ENCODE data around the gene ACTR5. TPM values are rescaled to one million over a fixed set of nuclear protein-coding genes. Genes with fewer than 3 reads are reported as not detected.

The ACTR5 gene
- total and polyA plus RNA-seq, 2 donors (not counting 3 experiments of a cell fraction or from before 2014, with no cell fraction given): 8.8 to 11.3 TPM

DNA sequence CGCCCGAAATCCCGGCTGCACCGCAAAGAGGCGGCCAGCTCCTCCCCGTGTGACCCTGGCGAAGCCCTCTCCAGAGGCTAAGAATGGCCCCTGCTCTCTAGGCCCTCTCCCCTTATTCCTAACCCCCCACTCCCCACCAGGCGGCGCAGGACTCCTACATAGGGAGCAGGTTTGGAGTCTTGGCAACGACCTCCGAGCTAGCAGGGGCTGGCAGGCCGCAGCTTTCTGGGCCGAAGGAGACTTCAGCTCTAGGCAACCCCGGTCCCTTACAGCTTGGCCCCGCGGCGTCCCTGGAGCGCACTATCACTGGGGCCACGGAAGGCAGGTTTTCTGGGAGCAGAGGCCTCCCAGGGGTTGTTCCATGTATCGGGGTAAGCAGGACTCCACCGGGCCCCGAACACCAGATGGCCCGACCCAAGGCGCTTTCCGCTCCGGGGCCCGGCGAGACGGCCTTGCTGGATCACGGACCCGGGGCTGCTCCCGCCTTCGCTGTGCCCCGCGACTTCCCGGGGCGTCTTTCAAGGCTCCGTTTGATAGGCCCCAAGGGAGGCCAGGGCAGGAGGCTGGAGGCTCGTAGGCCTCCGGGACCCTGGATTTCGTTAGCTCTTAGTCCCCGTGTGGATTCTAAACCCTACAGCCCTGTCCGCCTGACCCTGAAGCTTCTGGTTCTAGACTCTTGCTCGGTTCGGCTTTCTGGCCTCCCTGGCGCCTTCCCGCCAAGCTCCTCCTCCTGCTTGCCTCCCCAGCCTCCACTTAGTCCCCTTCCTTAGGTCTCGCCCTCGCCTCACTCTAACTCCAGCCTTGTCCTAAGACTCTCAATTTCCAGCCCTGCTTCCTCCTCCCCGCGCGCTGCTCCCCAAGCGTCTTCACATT, 22.1 kb upstream of the ACTR5 start:
- no peak overlapping the region for H2AFZ ChIP-seq (ENCODE audit: low read depth, low read length)
- intact Hi-C loops (cut with micrococcal nuclease) (loop anchor here (1.0 to 2.0 kb wide), 7 partner anchors 25 to 323 kb away; partner anchors contain the start of gene PPP1R16B), dilution Hi-C loops (cut with MboI; ENCODE audit: extremely low pct_ligation_motif_present, low sequenced_read_pairs) (no loop called here)
- TF ChIP-seq FOS (IDR thresholded peaks at IDR 0.05; ENCODE audit: borderline replicate concordance, insufficient read depth, low read length): no peak
- TF ChIP-seq, protein P1, sequence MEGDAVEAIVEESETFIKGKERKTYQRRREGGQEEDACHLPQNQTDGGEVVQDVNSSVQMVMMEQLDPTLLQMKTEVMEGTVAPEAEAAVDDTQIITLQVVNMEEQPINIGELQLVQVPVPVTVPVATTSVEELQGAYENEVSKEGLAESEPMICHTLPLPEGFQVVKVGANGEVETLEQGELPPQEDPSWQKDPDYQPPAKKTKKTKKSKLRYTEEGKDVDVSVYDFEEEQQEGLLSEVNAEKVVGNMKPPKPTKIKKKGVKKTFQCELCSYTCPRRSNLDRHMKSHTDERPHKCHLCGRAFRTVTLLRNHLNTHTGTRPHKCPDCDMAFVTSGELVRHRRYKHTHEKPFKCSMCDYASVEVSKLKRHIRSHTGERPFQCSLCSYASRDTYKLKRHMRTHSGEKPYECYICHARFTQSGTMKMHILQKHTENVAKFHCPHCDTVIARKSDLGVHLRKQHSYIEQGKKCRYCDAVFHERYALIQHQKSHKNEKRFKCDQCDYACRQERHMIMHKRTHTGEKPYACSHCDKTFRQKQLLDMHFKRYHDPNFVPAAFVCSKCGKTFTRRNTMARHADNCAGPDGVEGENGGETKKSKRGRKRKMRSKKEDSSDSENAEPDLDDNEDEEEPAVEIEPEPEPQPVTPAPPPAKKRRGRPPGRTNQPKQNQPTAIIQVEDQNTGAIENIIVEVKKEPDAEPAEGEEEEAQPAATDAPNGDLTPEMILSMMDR (IDR thresholded peaks at IDR 0.05; ENCODE audit: extremely low read depth in 1 of 2, insufficient read depth in 1 of 2, low read depth in 1 of 2, low read length in 2 of 2): peak; percentile 64 to 77
- TF ChIP-seq EZH2 (IDR thresholded peaks at IDR 0.05; ENCODE audit: borderline replicate concordance, low read depth, low read length, severe bottlenecking): peak; percentile 13
- CTCF ChIA-PET: interaction anchor here (0.6 to 4.5 kb wide), 30 partner anchors 7 to 324 kb away, joined by 3 to 37 read pairs (median 4); partner anchors contain the start of genes DHX35 and FAM83D
- no peak overlapping the region for H3K4me2 ChIP-seq (ENCODE audit: insufficient read depth, low read length)
- POLR2A ChIA-PET: no interaction called here
- H3K9ac ChIP-seq (replicated peaks; ENCODE audit: extremely low read depth, insufficient read depth, low read length): no peak overlapping the region
- FAIRE-seq: no peak
- no TSS peak for BruUV-seq (replicated peaks)
- no peaks in the 10 kb centered on the region for H3K36me3 ChIP-seq (ENCODE audit: control insufficient read depth in 2 of 2, extremely low read depth in 1 of 2, insufficient read depth in 2 of 2, low read length in 2 of 2)
- peaks cover 3% of the 10 kb centered on the region for H3K4me1 ChIP-seq (ENCODE audit: control insufficient read depth, extremely low read depth, insufficient read depth, low read length)
- H3K27me3 ChIP-seq (ENCODE audit: control insufficient read depth in 2 of 2, insufficient read depth in 2 of 2, low read length in 2 of 2): peaks cover 93 to 98% of the 10 kb centered on the region in 2 experiments
- no peak overlapping the region for H3K4me3 ChIP-seq (replicated peaks in 1 of 3; ENCODE audit: insufficient read depth in 1 of 3, low read depth in 1 of 3, low read length in 3 of 3)
- no peaks in the 10 kb centered on the region for H3K9me3 ChIP-seq (replicated peaks; ENCODE audit: control insufficient read depth, insufficient read depth, low read length)
- no peaks in the 10 kb centered on the region for H4K20me1 ChIP-seq (replicated peaks; ENCODE audit: control insufficient read depth, extremely low read depth, insufficient read depth, low read length)
- peak; percentile 39 for DNase-seq (ENCODE audit: low read depth, low spot score)
- no peaks in the 10 kb centered on the region for H3K9me1 ChIP-seq (replicated peaks; ENCODE audit: control insufficient read depth, extremely low read depth, insufficient read depth, low read length)
- H3K79me2 ChIP-seq (ENCODE audit: control insufficient read depth, insufficient read depth, low read length): no peaks in the 10 kb centered on the region
- no peak overlapping the region for H3K27ac ChIP-seq (ENCODE audit: insufficient read depth, low read depth, low read length)
